ENCODE data around the gene ABLIM1.

ABLIM1 gene

GRCh38 chr10:114680543-114681117 lies 22.6 kb upstream of the ABLIM1 start:
- no peak for DNase-seq (ENCODE audit: low read depth in 3 of 3)

GRCh38 chr10:114679552-114679951 lies 21.5 kb upstream of the ABLIM1 start:
- no peak for DNase-seq (ENCODE audit: low read depth in 3 of 3)

GRCh38 chr10:114678820-114679219 lies 20.7 kb upstream of the ABLIM1 start:
- DNase-seq (ENCODE audit: low read depth in 3 of 3) = no peak

GRCh38 chr10:114678336-114678735 lies 20.3 kb upstream of the ABLIM1 start:
- DNase-seq (ENCODE audit: low read depth in 3 of 3) = no peak

GRCh38 chr10:114674346-114674745 lies 16.3 kb upstream of the ABLIM1 start:
- no peak for DNase-seq (ENCODE audit: low read depth in 3 of 3)

GRCh38 chr10:114669648-114670047 lies 11.6 kb upstream of the ABLIM1 start:
- DNase-seq (ENCODE audit: low read depth in 3 of 3) = no peak

- no peak for DNase-seq (ENCODE audit: low read depth in 3 of 3)
Measured at GRCh38 chr10:114668375-114669080, 10.5 kb upstream of the ABLIM1 start.

- no peak for DNase-seq (ENCODE audit: low read depth in 3 of 3)
Measured at GRCh38 chr10:114665873-114666272, 7.8 kb upstream of the ABLIM1 start.

- no peak for DNase-seq (ENCODE audit: low read depth in 3 of 3)
Measured at GRCh38 chr10:114665406-114665805, 7.3 kb upstream of the ABLIM1 start.

GRCh38 chr10:114664127-114664526 lies 6.1 kb upstream of the ABLIM1 start:
- no peak for DNase-seq (ENCODE audit: low read depth in 3 of 3)

GRCh38 chr10:114663626-114664025 lies 5.6 kb upstream of the ABLIM1 start:
- DNase-seq (ENCODE audit: low read depth in 3 of 3) = no peak

GRCh38 chr10:114662646-114663217 lies 4.7 kb upstream of the ABLIM1 start:
- DNase-seq (ENCODE audit: low read depth in 3 of 3) = no peak

- DNase-seq (ENCODE audit: low read depth in 3 of 3) = no peak
Measured at GRCh38 chr10:114661212-114661880, 3.3 kb upstream of the ABLIM1 start.

GRCh38 chr10:114655671-114656070 lies 2.4 kb downstream of the ABLIM1 start:
- no peak for DNase-seq (ENCODE audit: low read depth in 3 of 3)

- no peak for DNase-seq (ENCODE audit: low read depth in 3 of 3)
Measured at GRCh38 chr10:114654822-114655575, 3.1 kb downstream of the ABLIM1 start.

- no peak for DNase-seq (ENCODE audit: low read depth in 3 of 3)
Measured at GRCh38 chr10:114653926-114654325, 4.1 kb downstream of the ABLIM1 start.

GRCh38 chr10:114652402-114653368 lies 5.4 kb downstream of the ABLIM1 start:
- DNase-seq (ENCODE audit: low read depth in 3 of 3) = no peak

- DNase-seq (ENCODE audit: low read depth in 3 of 3) = no peak
Measured at GRCh38 chr10:114650831-114651230, 7.2 kb downstream of the ABLIM1 start.

- no peak for DNase-seq (ENCODE audit: low read depth in 3 of 3)
Measured at GRCh38 chr10:114650266-114650665, 7.8 kb downstream of the ABLIM1 start.

- no peak for DNase-seq (ENCODE audit: low read depth in 3 of 3)
Measured at GRCh38 chr10:114649217-114649903, 8.7 kb downstream of the ABLIM1 start.

Data from stimulated activated CD4-positive, alpha-beta T cell treated with anti-CD3 and anti-CD28 coated beads, TNF-alpha, amount 100 ng/mL, for 4 hours (primary cell).